ENCODE results near the gene RNGTT.

The RNGTT gene

GRCh38 chr6:89007209-89008000, 44.0 kb upstream of the RNGTT start:
- no peak for DNase-seq (ENCODE audit: low read depth)
- no peak overlapping the region for H3K4me3 ChIP-seq (ENCODE audit: control insufficient read depth, low read depth, low read length)
- no peak for TF ChIP-seq CTCF (IDR thresholded peaks at IDR 0.05; ENCODE audit: control insufficient read depth, insufficient read depth, low read depth, low read length, missing control alignments)

- DNase-seq (ENCODE audit: low read depth): no peak
- H3K4me3 ChIP-seq (ENCODE audit: control insufficient read depth, low read depth, low read length): no peak overlapping the region
- TF ChIP-seq CTCF (IDR thresholded peaks at IDR 0.05; ENCODE audit: control insufficient read depth, insufficient read depth, low read depth, low read length, missing control alignments): no peak
Observed at GRCh38 chr6:89002523-89002922, 39.1 kb upstream of the RNGTT start.

GRCh38 chr6:88997327-88997726, 33.9 kb upstream of the RNGTT start:
- no peak for TF ChIP-seq CTCF (IDR thresholded peaks at IDR 0.05; ENCODE audit: control insufficient read depth, insufficient read depth, low read depth, low read length, missing control alignments)
- DNase-seq (ENCODE audit: low read depth): no peak
- no peak overlapping the region for H3K4me3 ChIP-seq (ENCODE audit: control insufficient read depth, low read depth, low read length)

GRCh38 chr6:88992741-88993552, 29.5 kb upstream of the RNGTT start:
- TF ChIP-seq CTCF (IDR thresholded peaks at IDR 0.05; ENCODE audit: control insufficient read depth, insufficient read depth, low read depth, low read length, missing control alignments): no peak
- no peak overlapping the region for H3K4me3 ChIP-seq (ENCODE audit: control insufficient read depth, low read depth, low read length)
- no peak for DNase-seq (ENCODE audit: low read depth)

- TF ChIP-seq CTCF (IDR thresholded peaks at IDR 0.05; ENCODE audit: control insufficient read depth, insufficient read depth, low read depth, low read length, missing control alignments): no peak
- no peak for DNase-seq (ENCODE audit: low read depth)
- H3K4me3 ChIP-seq (ENCODE audit: control insufficient read depth, low read depth, low read length): no peak overlapping the region
Observed at GRCh38 chr6:88989215-88989614, 25.8 kb upstream of the RNGTT start.

- no peak for DNase-seq (ENCODE audit: low read depth)
- TF ChIP-seq CTCF (IDR thresholded peaks at IDR 0.05; ENCODE audit: control insufficient read depth, insufficient read depth, low read depth, low read length, missing control alignments): no peak
- no peak overlapping the region for H3K4me3 ChIP-seq (ENCODE audit: control insufficient read depth, low read depth, low read length)
Observed at GRCh38 chr6:88987922-88988321, 24.5 kb upstream of the RNGTT start.
